ENCODE measurements around the gene ADAMTS8.
"Not testable (repeated sequence)": the region's sequence is repeated elsewhere in the genome, so short reads cannot be mapped to it uniquely, and the experiment has no call there.

Gene ADAMTS8

GRCh38 chr11:130438401-130439159 lies 10.2 kb upstream of the ADAMTS8 start:
- not testable (repeated sequence) for DNase-seq

DNA sequence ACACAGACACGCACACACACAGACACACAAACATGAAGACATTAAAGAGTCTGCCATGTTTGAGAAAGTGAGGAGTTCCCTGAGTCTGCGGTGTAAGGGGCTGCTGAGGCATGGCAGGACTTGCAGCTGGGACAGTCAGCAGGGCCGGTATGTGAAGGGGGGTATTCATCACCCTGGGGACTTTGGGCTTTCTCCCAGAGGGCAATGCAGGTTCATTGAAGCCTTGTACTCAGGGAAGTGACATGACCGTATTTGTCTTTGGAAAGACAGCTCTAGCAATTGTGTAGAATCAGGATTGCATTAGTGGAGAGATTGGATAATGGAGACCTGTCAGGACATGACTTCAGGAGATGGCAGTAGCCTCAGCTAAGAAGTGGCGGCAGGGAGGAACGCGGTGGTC lies 9.4 kb upstream of the ADAMTS8 start:
- no peak for DNase-seq

- DNase-seq: no peak
Measured at GRCh38 chr11:130436171-130436570, 7.8 kb upstream of the ADAMTS8 start.

DNA sequence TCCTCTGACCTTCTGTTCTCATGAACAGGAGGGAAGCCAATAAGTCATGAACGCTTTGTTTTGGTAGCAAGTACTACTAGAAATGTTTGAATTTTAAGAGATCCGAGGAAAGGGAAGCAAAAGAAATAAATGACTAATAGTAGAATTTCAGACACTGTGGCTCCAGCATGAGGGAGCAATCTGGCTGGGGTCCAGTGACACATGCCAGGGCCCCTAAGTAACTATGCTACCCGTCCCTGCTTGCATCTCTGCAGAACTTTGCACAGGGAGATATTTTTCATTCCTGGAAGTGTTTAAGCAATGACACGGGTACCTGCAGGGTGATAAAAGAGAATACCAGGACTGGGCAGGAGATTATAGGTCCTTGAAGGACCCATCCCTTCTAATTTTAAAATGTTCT lies 7.3 kb upstream of the ADAMTS8 start:
- DNase-seq: no peak

DNA sequence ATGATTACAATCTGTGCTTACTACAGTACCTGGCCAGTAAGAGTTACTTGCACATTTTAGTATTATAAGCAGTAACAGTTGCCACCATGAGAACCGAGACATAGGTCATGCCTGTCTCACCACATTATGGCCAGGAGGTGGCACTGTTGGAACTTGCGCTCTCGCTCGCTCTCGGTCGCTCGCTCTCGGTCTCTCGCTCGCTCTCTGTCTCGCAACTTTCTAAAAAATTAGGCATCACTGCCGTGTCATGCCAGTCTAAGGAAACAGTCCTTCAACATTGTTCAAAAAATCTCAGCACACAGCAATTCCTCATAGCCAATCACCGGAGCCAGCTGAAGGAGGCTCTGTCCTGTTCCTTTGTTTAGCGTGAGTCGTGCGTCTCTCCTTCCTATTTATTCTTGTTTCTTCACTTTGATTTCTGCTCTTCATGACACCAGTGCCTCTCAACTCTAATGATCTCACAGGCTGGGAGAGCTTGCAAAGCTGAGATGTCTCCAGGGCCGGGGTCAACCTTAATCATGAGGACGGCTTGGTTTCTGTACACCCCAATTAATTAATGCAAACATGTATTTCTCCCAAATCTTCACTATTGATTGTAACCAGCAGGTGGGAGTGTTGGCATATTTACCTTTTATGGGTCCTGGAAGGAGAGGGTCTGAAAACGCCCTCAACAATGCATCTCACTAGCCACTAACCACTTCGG lies 6.3 kb upstream of the ADAMTS8 start:
- DNase-seq: no peak

GRCh38 chr11:130433357-130433756 lies 4.9 kb upstream of the ADAMTS8 start:
- DNase-seq: no peak

GRCh38 chr11:130431801-130432200 lies 3.4 kb upstream of the ADAMTS8 start:
- DNase-seq: no peak

- no peak for DNase-seq
Measured at GRCh38 chr11:130431331-130431773, 2.9 kb upstream of the ADAMTS8 start.

DNA sequence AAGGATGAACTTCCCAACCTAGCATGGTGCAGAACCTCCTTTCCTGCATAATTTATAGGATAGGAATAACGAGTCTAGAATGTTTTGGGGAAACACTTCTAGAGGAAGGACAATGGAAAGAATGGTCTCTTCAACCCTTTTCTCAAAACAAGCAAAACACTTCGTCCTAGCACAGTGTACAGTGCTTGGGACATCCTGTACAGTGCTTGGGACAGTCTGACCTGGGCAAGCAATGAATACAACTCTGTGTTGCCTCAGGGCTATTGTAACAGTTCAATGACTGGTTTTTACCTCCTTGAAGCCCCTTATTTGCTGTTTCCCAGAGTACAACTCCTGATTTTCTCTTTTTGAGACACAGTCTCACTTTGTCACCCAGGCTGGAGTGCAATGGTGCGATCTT lies 1.6 kb upstream of the ADAMTS8 start:
- DNase-seq: no peak

DNA sequence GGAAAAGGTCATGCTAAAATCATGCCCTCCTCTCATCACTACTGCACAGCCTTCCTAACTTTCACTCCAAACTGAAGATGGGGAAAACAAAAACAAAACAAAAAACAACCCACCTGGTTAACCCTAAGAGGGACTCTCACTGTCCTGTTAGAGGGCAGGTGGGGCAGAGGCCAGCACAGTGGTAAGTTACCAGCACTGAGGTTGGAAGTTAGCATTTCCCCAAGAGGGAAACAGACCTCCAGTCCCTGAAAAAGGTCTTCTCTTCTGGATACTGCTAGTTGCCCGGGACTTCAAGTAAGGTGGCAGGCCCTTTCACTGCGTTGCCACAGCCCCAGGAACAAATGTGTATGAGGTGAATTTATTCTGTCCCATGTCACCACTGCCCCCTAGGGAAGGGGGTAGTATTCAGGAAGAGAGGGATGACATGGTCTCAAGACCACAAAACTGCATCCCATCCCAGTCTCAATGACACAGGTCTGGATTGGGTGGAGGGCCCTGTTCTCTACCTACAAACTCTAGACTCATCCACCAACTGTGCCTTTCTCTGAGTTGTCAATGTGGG lies 792 bp upstream of the ADAMTS8 start:
- DNase-seq: no peak

DNA sequence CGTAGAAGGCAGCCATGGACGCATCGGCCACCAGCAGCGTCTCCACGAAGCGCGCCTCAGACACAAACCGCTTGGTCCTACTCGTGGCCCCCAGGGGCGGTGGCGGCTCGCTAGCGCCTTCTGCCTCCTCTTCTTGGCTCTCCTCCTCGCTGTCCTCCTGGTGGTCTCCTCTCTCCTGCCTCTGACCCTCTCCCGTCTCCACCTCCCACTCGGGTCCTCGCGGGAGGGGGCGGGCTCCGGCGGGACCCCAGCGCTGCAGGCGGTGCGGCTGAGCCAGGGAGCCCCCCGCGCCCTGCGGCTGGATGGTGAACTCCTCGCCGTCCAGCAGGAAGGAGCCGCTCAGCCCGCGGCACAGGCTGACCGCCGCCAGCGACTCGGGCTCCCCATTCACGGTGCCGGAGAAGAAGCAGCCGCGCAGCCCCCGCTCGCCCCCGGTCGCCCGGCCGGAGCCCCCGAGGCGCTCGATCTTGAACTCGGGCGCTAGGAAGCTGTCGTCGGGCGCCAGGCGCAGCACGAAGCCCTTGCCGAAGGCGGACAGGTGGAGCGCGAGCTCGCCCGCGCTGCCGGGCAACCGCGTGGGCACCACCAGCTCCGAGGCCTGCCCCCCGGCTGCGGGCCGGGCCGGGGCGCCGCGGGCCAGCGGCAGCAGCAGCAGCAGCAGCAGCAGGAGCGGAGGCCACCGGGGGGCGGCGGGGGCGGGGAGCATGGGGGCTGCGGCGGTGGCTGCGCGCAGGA lies 661 bp downstream of the ADAMTS8 start:
- DNase-seq: no peak

DNA sequence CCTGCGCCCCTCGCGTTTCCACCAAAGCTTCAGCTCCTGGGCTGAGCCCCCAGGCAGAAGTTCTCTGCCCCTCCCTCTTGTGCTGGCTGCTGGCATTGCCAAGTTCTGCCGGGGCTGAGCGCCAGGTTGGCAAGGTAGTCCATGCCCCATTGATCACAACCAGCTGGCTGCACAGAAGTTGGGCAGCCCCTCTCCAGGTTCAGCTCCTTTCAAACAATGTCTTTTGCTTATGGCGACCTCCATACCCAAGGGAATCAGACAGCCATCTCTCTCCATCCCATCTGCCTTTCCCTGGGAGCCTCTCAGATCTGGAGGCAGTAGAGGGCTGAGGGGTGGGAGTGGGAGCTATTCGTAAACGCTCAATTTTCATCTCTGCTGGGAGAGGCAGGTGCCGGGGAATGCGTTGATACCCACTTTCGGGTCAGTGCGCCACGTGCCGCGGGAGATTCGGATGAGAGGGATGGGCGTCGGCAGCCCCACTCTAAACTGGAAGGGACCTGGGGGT lies 1.5 kb downstream of the ADAMTS8 start:
- no peak for DNase-seq

DNA sequence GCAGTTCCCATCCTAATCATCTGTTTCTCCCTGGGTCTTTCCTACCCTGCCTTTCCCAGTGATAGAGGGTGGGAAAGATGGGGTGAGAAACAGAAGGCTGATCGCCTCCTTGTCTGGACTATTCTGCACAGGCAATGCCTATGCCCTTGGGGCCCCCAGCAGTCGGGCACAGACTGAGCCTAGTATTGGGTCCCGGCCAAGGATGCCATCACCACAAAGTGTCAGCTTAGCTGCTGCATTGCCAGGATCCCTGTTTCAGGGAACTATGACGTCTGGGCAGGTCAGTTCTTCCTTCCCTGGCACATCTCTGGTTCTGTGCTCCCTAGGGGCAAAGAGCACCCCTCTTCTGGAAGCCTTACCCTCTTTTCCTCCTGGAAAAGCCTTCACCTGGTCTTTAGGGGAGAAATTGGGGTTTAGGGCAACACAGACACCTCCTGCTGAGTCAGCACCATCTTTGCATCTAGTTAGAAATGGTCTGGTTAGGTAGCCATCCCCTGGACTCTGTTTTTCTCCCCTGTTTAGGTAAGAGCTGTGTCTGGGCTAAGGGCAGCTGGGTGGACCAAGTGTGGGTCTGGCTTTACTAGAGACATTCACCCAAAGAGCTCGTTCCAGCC lies 2.1 kb downstream of the ADAMTS8 start:
- DNase-seq: no peak

DNA sequence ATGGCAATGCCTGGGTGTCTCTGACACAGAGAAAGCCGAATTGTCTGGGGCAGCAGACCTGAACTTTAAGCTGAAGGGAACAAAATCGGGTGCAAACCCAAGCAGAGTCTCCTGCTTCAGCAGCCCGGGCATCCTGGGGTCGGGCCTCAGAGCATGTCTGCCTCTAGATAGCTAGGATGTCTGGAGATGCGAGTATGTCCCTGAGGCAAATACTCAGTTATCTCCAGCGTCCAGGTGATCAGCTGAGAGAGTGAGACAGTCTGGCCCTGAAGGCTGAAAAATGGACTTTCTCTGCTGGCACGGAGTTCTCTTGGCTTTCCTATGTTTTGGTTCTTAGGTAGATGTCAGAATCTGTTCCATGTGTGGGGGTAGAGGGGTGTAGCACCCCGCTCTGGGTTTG lies 3.3 kb downstream of the ADAMTS8 start:
- no peak for DNase-seq

GRCh38 chr11:130424613-130425140 lies 3.7 kb downstream of the ADAMTS8 start:
- no peak for DNase-seq

DNA sequence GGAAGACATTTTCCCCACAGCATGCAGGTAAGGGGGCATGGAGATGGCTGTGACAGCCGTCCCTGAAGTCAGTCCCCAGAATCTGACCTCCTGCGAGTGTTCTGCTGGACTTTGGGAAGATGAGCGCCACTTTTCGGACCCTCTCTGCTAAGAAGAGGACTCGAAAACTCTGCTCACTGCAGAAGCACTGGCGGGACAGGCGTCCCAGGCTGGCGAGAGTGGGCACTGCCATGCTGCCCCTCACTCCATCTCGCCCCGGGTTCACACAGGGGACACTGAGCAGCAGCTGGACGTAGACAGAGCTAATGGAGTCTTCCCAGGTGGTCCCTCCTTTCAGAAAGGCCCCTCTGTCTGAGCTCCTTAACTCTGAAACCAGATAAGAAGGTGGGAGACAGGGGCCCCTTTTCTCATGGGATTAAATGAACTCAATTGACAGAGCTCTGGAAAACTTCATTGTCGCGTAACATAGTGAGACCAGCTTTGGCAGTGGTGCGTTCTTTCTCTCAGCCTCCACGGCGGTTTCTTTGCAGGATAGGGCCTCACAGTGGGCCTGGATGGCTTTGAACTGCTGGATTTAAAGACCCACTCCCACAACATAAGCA lies 4.8 kb downstream of the ADAMTS8 start:
- no peak for DNase-seq

GRCh38 chr11:130422251-130422995 lies 6.0 kb downstream of the ADAMTS8 start:
- no peak for DNase-seq

DNA sequence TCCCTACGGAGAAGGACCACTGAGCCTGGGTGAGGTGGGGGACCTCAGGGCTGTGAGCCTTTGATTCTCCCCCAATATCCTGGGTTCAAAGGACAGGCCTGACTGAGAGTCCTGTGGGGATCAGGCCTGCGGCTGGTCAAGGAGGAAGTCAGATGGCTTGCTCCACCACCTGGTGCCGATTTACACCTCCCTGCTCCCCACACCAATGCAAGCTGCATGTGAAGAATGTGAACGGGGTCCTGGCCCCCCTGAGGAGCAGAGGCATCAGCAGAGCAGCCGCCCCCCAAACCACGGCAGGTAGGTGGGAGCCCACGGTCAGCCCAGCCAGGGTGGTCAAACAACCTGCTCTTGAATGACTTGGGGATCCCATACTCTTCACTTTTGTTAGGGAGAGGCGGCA lies 6.7 kb downstream of the ADAMTS8 start:
- no peak for DNase-seq

DNA sequence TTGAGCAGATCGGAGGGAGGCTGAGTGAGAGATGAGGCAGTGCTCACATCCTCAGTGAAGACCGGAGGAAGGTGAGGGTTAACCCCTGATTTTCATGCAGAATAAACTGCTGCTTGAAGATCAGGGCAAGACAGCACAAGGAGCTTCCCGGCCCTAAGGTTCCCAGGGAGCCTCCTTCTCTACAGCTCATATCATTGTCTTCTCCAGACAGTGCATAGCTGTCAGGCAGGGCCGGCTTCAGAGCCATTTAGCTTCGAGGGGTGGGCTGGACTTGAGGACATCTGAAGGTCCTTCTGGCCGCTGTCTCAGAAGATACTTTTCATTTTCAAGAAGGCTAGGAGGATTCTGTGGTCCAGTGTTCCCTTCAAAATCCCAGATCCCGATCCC lies 7.2 kb downstream of the ADAMTS8 start:
- no peak for DNase-seq

- no peak for DNase-seq
Measured at GRCh38 chr11:130420478-130421198, 7.8 kb downstream of the ADAMTS8 start.

DNA sequence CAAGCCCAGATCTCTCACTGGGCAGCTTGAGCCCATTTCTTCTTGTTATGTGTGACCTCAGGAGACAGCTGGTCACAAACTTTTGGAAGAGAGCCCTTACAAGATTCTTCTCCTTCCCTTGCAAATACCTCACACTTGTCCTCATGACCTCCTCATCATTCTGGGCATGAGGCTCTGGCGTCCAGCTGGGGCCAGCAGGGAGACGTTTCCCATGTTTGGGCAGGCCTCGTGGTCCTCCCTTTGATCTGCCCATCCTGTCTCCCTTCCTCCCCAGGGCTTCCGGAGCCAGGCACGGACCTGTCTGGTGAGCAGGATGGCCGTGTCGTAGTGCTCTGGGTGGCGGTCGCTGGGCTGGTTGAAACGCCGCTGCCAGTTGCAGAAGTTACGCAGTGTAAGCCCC lies 9.7 kb downstream of the ADAMTS8 start:
- no peak for DNase-seq
